HEK293T (cell line): ENCODE measurements around the gene GYG2.
"Not testable (repeated sequence)": the region's sequence is repeated elsewhere in the genome, so short reads cannot be mapped to it uniquely, and the experiment has no call there.

Experiments
- CTCF ChIA-PET: fragments of 350-600 bp; formaldehyde crosslinking; extraction: SDS; loops from one replicate; lab custom pipeline; 2021; ENCODE audit warnings: antibody characterized with exemption, inconsistent platforms; lab: Yijun Ruan, JAX
- POLR2A ChIA-PET: fragments of 350-600 bp; formaldehyde crosslinking; extraction: SDS; loops from one replicate; lab custom pipeline; 2020; ENCODE audit warnings: antibody characterized with exemption, inconsistent platforms; lab: Yijun Ruan, JAX
- DNase-seq: peaks from one replicate; pipeline ENCODE4 v3.0.0; 2012; ENCODE audit warnings: mixed read lengths; ENCODE audit errors: extremely low spot score
- ARNT ChIP-seq: fragments of 450-650 bp; IDR thresholded peaks from 2 replicates; pipeline ENCODE4 v1.6.1; 2017; ENCODE audit warnings: mild to moderate bottlenecking
- BHLHE40 ChIP-seq: fragments of 450-650 bp; IDR thresholded peaks from 2 replicates; pipeline ENCODE4 v1.6.1; 2016; ENCODE audit warnings: mild to moderate bottlenecking, moderate library complexity, borderline replicate concordance
- CTBP1 ChIP-seq: fragments of 450-650 bp; IDR thresholded peaks from 2 replicates; pipeline ENCODE4 v1.6.1; 2016; ENCODE audit warnings: borderline replicate concordance
- ELF4 ChIP-seq: fragments of 450-650 bp; IDR thresholded peaks from 2 replicates; pipeline ENCODE4 v1.6.1; 2017; ENCODE audit warnings: antibody characterized with exemption
- FOXA1 ChIP-seq: fragments of 450-650 bp; IDR thresholded peaks from 2 replicates; pipeline ENCODE4 v1.6.1; 2016; ENCODE audit warnings: mild to moderate bottlenecking
- FOXK2 ChIP-seq: fragments of 450-650 bp; IDR thresholded peaks from 2 replicates; pipeline ENCODE4 v1.6.1; 2016; ENCODE audit warnings: mild to moderate bottlenecking
- FOXM1 ChIP-seq: fragments of 450-650 bp; IDR thresholded peaks from 2 replicates; pipeline ENCODE4 v1.6.1; 2017; ENCODE audit warnings: mild to moderate bottlenecking, borderline replicate concordance
- HDGF ChIP-seq: fragments of 450-650 bp; IDR thresholded peaks from 2 replicates; pipeline ENCODE4 v1.6.1; 2017; ENCODE audit warnings: antibody characterized with exemption, borderline replicate concordance
- L3MBTL2 ChIP-seq: fragments of 450-650 bp; conservative IDR thresholded peaks from 2 replicates; pipeline ENCODE4 v1.6.1; 2016; ENCODE audit warnings: mild to moderate bottlenecking
- LEF1 ChIP-seq: fragments of 450-650 bp; IDR thresholded peaks from 2 replicates; pipeline ENCODE4 v1.6.1; 2017; ENCODE audit warnings: mild to moderate bottlenecking, borderline replicate concordance
- NFRKB ChIP-seq: fragments of 450-650 bp; IDR thresholded peaks from 2 replicates; pipeline ENCODE4 v1.6.1; 2016; ENCODE audit warnings: mild to moderate bottlenecking, moderate library complexity
- SP1 ChIP-seq: fragments of 450-650 bp; IDR thresholded peaks from 2 replicates; pipeline ENCODE4 v1.6.1; 2017
- SUZ12 ChIP-seq: fragments of 450-650 bp; IDR thresholded peaks from 2 replicates; pipeline ENCODE4 v1.6.1; 2016; ENCODE audit warnings: mild to moderate bottlenecking
- TARDBP ChIP-seq: fragments of 450-650 bp; IDR thresholded peaks from 2 replicates; pipeline ENCODE4 v1.6.1; 2016
- ZNF384 ChIP-seq: fragments of 450-650 bp; IDR thresholded peaks from 2 replicates; pipeline ENCODE4 v1.6.1; 2016
- TF ChIP-seq, protein P1 (sequence below): fragments of 450-650 bp; IDR thresholded peaks from 2 replicates; pipeline ENCODE4 v1.6.1; 2016

The GYG2 gene

DNA sequence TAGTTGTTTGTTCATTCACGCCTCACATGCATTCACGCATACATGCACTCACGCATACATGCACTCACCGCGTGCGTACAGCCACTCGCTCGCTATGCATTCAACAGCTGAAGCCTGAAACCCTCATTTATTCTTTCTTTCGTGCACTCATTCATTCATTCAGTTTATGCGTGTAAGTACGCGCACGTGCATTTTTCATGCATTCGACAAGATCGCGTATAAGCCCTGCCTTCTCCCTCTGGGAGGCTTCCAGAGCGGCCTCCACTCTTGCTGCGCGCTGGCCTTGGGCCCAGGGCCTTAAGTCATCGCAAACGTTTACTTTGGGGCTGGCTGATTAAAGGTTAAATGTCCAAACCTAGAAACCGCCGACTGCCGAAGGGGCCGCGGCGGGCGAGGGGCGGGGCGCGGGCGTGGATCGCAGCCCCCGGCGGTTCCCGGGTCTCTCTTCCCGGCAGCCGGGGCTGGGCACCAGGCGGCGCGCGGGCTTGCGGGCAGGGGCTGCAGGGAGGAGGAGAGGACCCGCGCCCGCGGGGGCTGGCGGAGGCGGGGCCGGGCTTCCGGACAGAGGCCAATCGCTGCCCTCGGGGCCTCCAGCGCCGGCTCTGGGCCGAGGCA lies at the start of gene GYG2:
Gene GYG2 (plus strand): TSS at position 587 of the 615 bp plus-strand sequence. CDS start 1,259 bp downstream, outside the sequence.
- TF ChIP-seq ZNF384 (no peak), L3MBTL2 (peak; percentile 54)
- ChIA-PET POLR2A (no interaction called here), CTCF (no interaction called here)
- peak; percentile 47 for DNase-seq

DNA sequence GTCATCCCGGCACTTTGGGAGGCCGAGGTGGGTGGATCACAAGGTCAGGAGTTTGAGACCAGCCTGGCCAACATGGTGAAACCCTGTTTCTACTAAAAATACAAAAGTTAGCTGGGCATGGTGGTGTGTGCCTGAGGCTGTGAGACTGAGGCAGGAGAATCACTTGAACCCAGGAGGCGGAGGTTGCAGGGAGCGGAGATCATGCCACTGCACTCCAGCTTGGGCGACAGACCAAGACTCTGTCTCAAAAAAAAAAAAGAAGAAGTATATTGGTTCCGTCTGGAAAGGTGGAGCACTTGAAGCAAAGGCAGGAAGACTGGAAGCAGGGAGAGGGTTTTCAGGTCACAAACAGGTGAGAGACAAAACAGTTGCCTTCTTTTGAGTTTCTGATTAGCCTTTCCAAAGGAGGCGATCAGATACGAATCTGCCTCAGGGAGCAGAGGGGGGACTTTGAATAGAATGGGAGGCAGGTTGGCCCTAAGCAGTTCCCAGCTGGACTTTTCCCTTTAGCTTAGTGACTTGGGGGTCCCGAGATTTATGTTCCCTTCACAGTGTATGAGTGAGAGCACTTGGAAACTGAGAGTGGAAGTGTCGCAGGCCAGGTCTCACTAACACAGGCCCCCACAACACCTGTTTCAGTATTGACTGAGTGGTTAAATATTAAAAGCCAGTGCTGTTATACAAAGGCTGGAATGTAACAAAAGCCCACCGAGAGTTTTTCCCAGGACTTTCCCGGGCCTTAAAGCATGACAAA lies 48.1 kb upstream of the GYG2 start:
- CTCF ChIA-PET, POLR2A ChIA-PET, DNase-seq: not testable (repeated sequence)

DNA sequence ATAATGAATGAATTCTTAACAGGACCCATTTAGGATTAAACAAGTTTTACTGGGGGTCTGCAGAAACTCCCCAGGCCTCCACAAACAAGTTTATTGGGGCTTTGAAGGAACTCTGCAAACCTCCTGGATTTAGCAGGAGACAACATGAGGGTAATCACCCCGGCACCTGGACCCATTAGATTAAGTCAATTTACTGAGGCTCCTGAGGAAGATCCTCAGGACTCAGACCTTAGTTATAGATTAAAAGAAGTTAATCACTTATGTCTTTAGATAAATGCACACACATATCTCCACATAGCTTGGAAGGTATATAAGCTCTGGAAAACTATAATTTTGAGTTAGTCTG lies 47.5 kb upstream of the GYG2 start:
- no peak for DNase-seq
- TF ChIP-seq ELF4 (no peak), ZNF384 (no peak)
- ChIA-PET CTCF (no interaction called here), POLR2A (no interaction called here)

DNA sequence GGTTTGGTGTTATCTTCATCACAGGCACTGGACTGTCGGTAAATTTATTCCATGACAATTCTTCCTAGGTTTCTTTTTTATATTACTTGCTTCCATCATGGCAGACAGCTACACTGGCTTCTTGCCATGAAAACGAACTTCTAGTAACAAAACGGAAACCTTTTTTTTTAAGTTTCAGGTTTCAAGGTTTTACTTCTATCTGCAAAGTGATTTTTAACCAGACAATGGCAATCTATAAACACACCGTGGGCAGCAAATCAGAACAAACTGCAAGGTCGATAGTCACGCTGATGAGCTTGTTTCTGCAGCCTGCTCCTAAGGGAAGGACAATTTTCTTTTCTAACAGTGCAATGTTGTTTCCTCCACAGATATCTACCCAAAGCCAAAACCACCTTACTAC lies 47.0 kb upstream of the GYG2 start:
- DNase-seq, result no peak
- POLR2A ChIA-PET, result no interaction called here
- TF ChIP-seq HDGF (no peak), CTBP1 (no peak), L3MBTL2 (no peak)
- CTCF ChIA-PET, result no interaction called here

DNA sequence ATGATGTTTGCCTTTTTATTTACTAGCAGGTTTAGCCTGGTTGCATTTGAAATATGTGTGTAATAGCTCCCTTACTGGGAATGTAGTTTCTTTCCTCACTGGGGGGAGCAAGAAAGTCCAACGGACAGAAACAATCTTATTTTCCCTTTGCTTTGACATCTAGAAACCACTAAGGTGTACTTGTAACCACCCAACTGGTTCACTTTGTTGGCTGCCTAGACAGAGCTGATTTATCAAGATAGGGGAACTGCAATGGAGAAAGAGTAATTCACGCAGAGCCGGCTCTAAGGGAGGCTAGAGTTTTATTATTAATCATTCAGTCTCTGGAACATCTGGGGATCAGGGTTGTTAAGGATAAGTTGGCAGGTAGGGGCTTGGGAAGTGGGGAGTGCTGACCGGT lies 46.6 kb upstream of the GYG2 start:
- ChIA-PET POLR2A (no interaction called here), CTCF (no interaction called here)
- no peak for DNase-seq
- TF ChIP-seq SUZ12 (no peak), L3MBTL2 (no peak), CTBP1 (no peak), FOXK2 (no peak), SP1 (no peak), FOXA1 (no peak), ZNF384 (no peak), LEF1 (no peak), ARNT (no peak), HDGF (no peak), FOXM1 (no peak)
- TF ChIP-seq, protein P1, sequence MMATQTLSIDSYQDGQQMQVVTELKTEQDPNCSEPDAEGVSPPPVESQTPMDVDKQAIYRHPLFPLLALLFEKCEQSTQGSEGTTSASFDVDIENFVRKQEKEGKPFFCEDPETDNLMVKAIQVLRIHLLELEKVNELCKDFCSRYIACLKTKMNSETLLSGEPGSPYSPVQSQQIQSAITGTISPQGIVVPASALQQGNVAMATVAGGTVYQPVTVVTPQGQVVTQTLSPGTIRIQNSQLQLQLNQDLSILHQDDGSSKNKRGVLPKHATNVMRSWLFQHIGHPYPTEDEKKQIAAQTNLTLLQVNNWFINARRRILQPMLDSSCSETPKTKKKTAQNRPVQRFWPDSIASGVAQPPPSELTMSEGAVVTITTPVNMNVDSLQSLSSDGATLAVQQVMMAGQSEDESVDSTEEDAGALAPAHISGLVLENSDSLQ, result no peak

DNA sequence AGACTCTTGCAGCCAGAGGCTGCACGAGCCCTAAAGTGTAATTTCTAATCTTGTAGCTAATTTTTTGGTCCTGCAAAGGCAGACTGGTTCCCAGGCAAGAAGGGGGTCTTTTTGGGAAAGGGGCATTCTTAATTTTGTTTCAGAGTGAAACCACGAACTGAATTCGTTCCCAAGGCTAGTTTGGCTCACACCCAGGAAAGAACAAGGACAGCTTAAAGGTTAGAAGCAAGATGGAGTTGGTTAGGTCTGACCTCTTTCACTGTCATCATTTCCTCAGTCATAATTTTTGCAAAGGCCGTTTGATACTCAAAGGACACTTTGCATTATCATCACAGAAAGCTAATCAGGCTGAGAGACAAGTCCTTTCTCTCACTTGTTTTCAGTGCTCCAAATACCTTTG lies 46.0 kb upstream of the GYG2 start:
- no peak for DNase-seq
- TF ChIP-seq ZNF384 (no peak), TARDBP (no peak), ELF4 (no peak), SUZ12 (no peak), ARNT (no peak), HDGF (no peak)
- TF ChIP-seq, protein P1, result no peak
- ChIA-PET POLR2A (no interaction called here), CTCF (no interaction called here)

DNA sequence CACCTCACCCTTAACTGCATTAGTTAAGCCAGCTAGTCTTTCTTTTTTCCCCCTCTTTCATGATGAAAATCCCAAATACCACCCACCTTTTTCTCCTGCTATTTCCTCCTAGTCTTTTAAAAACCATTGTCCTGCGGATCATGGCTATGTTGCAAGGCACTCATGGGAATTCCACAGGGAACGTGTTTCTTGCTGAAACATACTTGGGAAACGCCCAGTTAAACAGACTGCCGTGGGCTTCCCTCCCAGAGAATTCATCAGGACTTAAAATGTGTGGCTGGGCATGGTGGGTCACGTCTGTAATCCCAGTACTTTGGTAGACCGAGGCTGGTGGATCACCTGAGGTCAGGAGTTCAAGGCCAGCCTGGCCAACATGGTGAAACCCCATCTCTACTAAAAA lies 44.7 kb upstream of the GYG2 start:
- TF ChIP-seq HDGF (no peak), L3MBTL2 (no peak), FOXA1 (no peak)

DNA sequence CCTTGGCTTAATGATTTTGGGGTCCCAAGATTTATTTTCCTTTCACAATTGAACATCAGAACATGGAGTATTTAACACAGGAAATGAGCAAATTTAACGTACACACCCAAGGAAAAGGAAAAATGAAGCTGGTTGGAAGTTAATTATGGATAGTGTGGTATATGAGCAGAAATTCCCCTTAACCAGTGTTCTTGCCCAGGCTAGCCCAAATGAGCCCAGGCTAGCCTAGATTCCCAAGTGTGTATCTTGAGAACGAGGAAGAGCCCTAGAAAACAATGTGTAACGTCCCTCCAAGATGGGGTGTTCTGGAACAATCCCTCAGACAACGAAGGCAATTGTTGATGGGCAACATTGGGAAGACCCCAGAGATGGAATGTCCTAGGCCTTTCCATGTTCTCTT lies 43.2 kb upstream of the GYG2 start:
- TF ChIP-seq TARDBP, result no peak
- TF ChIP-seq FOXK2, result no peak
- TF ChIP-seq SUZ12, result no peak
- TF ChIP-seq NFRKB, result no peak
- no peak for TF ChIP-seq FOXM1
- TF ChIP-seq ZNF384, result no peak
- no peak for TF ChIP-seq FOXA1
- TF ChIP-seq HDGF, result no peak
- TF ChIP-seq, protein P1, result no peak
- no peak for TF ChIP-seq L3MBTL2
- TF ChIP-seq CTBP1, result no peak
- no peak for TF ChIP-seq LEF1
- TF ChIP-seq ELF4, result no peak
- TF ChIP-seq BHLHE40, result no peak
- no peak for TF ChIP-seq SP1
- no peak for TF ChIP-seq ARNT
- POLR2A ChIA-PET, result no interaction called here
- DNase-seq, result no peak
- CTCF ChIA-PET, result no interaction called here

More for the DNA sequence above, 44.7 kb upstream of the GYG2 start:
- POLR2A ChIA-PET, result no interaction called here
- CTCF ChIA-PET, result no interaction called here
- DNase-seq, result no peak
